ENCODE data around the gene DCTN3. TPM values are rescaled to one million over a fixed set of nuclear protein-coding genes. Genes with fewer than 3 reads are reported as not detected.
A peak's percentile ranks its signal among the peaks of the same experiment; 100 is the strongest.

Gene DCTN3
- total RNA-seq, 1 donor from 2014 or later: 101 TPM

DNA sequence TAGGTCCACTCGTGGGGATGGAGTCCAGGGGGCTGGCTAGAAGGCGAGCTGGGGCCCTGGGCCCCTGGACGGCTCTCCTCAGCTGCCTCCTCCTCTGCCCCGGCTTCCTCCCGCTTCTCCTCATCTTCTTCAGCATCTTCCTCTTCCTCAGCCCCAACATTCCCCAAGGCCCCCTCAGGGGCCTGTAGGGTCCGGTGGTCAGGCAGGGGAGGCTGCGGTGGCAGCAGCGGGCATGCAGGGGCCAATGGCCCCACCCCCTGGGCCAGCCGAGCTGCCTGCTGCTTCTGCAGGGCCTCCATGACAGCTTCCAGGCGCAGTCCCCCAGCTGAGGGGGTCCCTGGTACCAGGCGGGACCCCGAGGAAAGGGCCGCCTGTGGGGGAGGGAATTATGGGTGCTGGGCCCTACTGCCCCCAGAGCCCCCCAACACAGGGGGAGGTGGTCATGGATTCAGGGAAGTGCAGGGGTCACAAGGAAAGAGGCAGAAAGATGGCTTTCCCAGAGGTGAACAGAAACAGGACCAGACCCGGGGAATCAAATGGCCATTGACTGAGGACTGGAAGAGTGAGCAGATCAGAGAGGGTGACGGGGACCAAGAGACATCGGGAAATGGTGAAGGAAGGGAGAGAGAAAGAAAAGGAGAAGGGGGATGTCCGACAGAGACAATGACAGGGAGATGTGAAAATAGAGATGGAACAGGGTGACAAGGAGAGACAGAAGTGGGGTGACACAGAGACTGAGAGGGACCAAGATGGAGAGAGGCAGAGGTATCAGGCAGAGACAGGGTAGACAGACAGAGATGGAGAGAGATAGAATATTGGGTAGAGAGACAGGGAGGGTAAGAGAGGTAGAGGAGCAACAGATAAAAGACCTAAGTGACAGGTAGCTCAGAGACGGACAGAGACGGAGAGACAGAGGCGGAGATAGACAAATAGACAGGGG is 7.7 kb upstream of the DCTN3 start:
- intact Hi-C loops (cut with DNase I): no loop called here
- no peak for DNase-seq (ENCODE audit: low spot score)

DNA sequence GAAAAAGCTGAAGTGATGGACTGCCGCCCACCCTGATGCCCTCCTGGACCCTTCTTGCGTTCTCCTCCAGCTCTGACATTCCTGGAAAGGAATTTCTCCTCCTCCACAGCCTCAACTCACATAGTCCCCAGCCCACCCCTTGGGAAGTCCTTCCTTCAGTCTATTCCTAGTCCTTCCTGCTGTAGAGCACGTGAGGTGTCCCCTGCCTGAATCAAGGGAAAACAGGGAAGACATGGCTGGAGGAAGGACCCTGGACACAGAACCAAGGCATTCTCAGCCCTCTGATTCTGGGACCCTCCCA is 4.8 kb upstream of the DCTN3 start:
- intact Hi-C loops (cut with DNase I): no loop called here
- DNase-seq (ENCODE audit: low spot score): no peak

DNA sequence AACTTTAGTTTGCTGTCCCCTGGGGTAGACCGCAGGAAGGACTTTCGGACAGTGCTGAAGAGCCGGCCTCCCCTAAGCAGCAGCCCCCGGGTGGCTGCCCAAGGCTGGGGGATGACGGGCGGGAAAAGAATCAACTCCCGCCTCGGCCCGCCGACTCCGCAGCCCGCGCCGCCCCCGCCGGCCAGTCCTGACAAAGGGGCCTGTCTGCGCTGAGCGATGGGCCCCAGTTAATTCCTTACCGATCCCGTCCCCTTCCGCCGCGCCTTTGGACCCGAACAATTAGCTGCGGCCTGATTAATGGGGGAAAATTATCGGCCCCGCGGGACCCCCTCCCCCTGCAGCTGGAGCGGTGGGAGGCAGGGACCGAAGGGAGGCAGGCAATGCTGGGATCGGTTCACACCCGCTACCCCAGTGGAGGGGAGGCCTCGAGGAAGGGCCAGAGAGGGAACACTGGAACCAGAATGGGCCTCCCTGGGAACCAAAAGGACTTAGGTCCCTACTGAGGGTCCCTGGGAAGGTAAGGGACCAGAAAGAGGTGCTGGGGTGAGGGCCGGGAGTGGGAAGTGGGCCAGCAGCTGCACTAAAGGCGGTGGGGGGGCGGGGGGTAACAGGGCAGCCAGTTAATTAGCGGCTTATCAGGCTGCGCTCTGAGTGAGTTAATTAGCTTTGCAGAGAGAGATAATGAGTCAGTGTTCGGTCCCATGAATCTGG is 4.3 kb upstream of the DCTN3 start:
- no peak for DNase-seq (ENCODE audit: low spot score)
- intact Hi-C loops (cut with DNase I): no loop called here

DNA sequence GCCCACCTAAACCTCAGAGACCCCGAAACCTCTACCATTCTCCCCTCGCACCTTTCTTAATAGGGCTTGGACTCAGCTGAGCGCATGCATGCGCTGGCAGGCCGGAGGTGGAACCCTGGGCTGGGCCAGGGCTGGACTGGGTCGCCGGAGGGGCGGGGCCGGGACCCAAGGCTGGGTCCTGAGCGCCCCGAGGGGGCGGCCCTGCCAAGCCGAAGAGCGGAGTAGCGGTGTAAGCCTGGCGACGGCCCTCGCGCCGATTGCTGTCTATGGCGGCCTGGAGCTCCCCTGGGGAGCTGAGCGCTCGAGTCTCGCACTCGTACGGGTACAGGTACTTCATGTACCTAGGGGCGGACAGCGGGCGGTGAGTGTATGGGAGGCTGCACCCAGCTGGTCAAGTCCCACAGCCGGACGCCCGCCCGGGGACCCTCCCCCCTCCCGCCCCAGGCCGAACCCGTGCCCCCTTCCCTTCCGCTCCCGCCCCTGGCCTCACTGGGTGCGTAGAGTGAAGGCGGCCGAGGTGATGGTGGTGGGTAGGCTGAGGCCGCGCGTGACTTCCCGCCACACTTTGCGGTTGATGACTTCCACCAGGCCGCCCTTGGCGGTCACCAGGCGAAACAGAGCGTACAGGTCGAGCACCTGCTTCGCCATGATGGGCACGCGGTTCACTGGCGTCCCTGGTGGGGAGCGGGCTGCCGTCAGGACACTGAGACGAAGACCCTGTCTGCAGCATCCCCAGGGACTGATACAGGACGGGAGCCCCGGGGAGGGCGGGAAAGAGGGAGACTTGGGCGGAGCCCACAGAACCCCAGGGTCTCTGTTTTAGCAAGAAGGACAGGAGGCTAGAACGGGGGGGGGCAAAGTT is 3.3 kb upstream of the DCTN3 start:
- DNase-seq (ENCODE audit: low spot score): no peak
- intact Hi-C loops (cut with DNase I): no loop called here

DNA sequence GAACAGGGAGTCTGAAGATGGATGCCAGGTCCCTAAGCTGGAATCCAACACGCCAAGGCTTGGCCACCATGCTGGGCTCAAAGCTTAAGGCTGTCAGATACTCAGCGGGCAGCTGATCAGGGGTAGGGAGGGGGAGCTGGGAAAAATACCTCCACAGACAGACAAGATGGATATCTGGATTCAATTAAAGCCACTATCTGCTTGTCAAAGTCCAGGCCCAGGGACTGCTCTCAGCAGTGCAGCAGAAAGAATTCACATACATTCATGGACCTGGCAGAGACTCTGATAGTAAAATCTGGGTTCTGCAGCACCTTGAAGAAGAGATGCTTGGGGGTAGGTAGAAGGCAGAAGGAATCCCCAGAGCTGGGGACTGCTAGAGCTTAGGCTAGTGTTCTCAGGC is 5.2 kb downstream of the DCTN3 start:
- intact Hi-C loops (cut with DNase I): no loop called here
- DNase-seq (ENCODE audit: low spot score): no peak

DNA sequence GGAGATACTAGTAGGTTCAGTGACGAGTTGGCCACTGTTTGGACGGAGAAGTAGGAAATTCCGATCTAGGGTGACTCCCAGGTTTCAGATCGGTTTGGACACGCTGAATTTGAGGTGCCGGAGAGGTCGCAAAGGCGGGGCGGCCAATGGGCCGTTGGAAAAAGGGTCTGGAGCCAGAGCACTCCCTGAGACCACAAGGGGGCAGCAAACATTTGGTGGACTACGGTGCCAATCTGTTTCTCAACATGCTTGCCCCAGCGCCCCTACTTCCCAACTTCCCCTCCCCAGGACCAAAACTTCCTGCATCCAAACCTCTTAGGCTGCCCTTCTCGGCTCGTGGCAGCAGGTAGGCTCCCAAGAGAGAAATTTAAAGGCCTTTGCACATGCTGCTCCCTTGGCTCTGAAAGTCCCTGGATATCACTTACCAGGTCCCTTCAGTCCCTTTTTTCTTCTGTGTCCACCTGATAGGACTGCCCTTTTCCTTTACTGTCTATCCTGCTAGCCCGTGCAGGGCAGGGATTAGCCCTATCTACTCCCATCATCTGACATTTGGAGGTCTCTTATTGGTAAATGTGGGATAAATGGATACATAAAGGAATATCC is 7.4 kb downstream of the DCTN3 start:
- intact Hi-C loops (cut with DNase I): loop anchor here (1.0 to 5.0 kb wide), 4 partner anchors 7 to 156 kb away; partner anchors contain the start of genes DCTN3, DNAI1, FAM219A and GALT
- DNase-seq (ENCODE audit: low spot score): no peak

DNA sequence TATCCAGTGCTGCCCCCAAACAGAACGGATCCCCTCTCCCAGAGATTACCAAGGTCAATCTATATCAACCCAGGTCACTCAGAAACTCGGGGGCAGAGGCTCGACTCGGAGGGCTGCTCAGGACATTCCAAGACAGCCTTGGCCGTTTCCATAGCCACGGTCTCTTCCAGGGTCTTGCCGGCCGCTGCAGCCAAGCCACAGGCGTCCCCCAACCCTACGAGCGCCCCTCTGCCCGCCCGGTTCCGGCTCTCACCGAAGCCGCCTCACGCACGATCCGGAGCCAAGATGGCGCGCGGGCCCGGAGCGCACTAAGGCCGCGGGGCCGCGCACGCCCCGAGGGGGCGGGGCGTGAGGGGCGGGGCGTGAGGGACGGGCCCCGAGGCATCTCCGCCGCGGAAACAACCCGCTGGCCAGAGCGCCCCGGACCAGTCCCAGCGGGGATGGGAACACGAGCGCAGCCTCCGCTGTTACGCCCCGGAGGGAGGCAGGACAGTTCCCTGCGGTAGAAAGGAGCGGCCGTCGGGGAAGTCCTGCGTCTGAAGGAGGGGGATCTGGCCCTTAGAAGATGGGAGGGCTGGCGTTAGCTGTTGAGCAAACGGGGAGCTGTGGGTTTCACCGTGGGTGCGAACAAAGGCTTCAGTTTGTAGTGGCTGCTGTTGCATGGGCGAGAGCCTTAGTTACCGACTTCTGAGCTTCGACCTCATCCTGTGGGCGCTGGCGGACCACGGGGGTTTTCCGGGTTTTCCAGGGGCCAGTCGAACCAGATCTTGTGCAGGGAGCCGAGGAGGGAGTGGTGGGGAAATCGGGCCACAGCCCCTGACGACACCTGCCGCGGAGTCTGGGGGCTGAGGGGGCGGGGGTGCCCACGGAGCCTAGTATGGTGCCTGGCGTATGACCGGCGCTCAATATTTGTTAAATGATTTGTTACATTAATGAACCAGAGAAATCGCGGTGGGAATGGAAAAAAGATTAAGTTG is 8.2 kb downstream of the DCTN3 start, which contains the start of gene RPP25L:
TSS of gene RPP25L (minus strand) at position 287 of the 977 bp plus-strand sequence. CDS start 801 bp downstream, outside the sequence.
- peak; percentile 94 for DNase-seq (ENCODE audit: low spot score)
- intact Hi-C loops (cut with DNase I): loop anchor here (1.0 to 5.0 kb wide), 3 partner anchors 8 to 155 kb away; partner anchors contain the start of genes DCTN3, DNAI1, FAM219A and GALT

GRCh38 chr9:34611251-34611810 is 9.0 kb downstream of the DCTN3 start:
- DNase-seq (ENCODE audit: low spot score): no peak
- intact Hi-C loops (cut with DNase I): loop anchor here (5.0 kb wide), 2 partner anchors 36 to 154 kb away; partner anchors contain the start of genes DNAI1, FAM219A and GALT

- intact Hi-C loops (cut with DNase I): loop anchor here (5.0 kb wide), 2 partner anchors 37 to 153 kb away; partner anchors contain the start of genes DNAI1, FAM219A and GALT
- no peak for DNase-seq (ENCODE audit: low spot score)
These were observed 9.7 kb downstream of the DCTN3 start for GRCh38 chr9:34610434-34611206.

DNA sequence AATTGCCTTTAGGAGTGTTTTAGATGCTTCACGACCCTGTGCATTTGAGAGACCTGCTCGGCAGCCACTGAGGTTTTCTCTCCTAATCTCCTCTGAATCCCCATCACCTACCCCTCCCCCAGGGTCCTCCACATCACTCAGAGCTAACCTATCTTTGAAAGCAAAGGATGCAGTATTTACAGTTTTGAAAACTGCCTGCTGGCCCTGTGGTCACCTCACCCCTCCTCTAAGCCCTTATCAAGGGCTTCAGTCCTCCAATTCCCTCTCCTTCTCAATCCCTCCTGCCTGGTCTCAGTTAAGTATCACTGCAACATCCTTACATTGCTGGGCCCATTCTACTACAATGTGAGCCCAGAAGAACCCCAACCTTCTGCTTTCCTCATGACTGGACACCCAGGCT is 13.0 kb downstream of the DCTN3 start:
- DNase-seq (ENCODE audit: low spot score): no peak
- intact Hi-C loops (cut with DNase I): no loop called here

DNA sequence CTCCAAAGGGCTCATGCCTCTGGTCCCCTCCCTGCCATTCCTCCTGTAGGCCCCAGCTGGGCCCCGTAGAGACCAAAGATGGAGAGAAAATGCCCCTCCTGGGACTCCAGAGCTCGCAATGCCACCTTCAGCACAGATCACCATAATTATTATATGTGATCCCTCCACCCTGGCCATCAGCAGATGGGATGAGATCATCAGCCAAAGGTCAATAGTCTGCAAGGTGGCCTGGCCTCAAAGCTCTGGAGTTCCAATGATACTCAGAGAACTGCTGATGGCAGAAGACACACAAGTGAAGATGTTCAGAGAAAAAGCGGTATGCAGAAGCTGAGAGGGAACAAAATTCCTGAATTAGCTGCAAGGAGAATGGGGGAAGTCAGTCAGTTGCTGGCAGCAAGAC is 13.4 kb downstream of the DCTN3 start:
- DNase-seq (ENCODE audit: low spot score): no peak
- intact Hi-C loops (cut with DNase I): no loop called here

GRCh38 chr9:34606190-34606589 is 14.1 kb downstream of the DCTN3 start:
- intact Hi-C loops (cut with DNase I): no loop called here
- DNase-seq (ENCODE audit: low spot score): no peak

GRCh38 chr9:34603610-34604231 is 16.6 kb downstream of the DCTN3 start:
- peak; percentile 89 for DNase-seq (ENCODE audit: low spot score)
- intact Hi-C loops (cut with DNase I): loop anchor here (5.0 kb wide), 1 partner anchor 266 kb away; no protein-coding TSS in a partner anchor

- intact Hi-C loops (cut with DNase I): loop anchor here (5.0 kb wide), 1 partner anchor 265 kb away; no protein-coding TSS in a partner anchor
These were observed 18.2 kb downstream of the DCTN3 start for GRCh38 chr9:34601937-34602573.

GRCh38 chr9:34600908-34601307 is 19.4 kb downstream of the DCTN3 start:
- DNase-seq (ENCODE audit: low spot score): no peak
- intact Hi-C loops (cut with DNase I): loop anchor here (5.0 kb wide), 1 partner anchor 264 kb away; no protein-coding TSS in a partner anchor

More at GRCh38 chr9:34601937-34602573, 18.2 kb downstream of the DCTN3 start:
- no peak for DNase-seq (ENCODE audit: low spot score)

- intact Hi-C loops (cut with DNase I): no loop called here
- no peak for DNase-seq (ENCODE audit: low spot score)
These were observed 20.7 kb downstream of the DCTN3 start for GRCh38 chr9:34599546-34599945.

All from cardiac septum (tissue), 1 donor.